Measurements from ENCODE around the gene PDE3B. TPM values are rescaled to one million over a fixed set of nuclear protein-coding genes. Genes with fewer than 3 reads are reported as not detected.
A peak's percentile ranks its signal among the peaks of the same experiment; 100 is the strongest.

Gene PDE3B
- total and polyA plus RNA-seq, 9 of the 15 experiments (the other 6 are each of a cell fraction or from before 2014, with no cell fraction given) = 2.3 to 22.5 (median 12.2) TPM

DNA sequence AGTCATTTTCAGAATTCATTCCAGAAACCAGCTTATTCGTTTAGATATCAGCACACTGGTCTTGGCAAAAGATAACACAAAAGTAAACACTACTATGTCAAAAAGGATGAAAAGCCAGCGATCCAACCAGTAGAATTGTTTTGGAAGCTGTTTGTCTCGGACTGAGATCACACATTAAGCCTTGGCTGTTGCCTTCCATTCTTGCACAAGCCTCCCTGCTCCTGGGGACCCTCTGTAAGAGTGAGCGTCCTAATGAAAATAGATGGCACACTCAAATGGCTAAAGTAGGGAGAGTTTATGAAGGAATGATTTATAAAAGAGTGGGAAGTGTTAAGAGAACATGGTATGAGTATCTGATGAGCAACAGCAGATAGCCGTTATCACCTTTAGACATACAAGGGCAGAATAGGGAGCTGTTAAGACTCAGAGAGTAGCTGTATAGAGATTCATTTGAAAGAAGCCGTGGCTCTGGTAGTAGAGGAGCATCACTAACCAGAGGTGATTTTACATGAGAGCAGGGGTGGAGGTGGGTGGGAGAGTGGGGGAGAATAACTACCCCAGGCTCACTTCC is 25.2 kb downstream of the PDE3B start (continued):
- TF ChIP-seq ZNF134 (CRISPR knock-in tag; conservative IDR thresholded peaks at IDR 0.05) (no peak), PHF8 (IDR thresholded peaks at IDR 0.05; ENCODE audit: borderline replicate concordance, low read length) (no peak), RBBP5 (IDR thresholded peaks at IDR 0.05; ENCODE audit: borderline replicate concordance, insufficient read depth, low read length, poor library complexity, severe bottlenecking) (peak; percentile 32), ARID2 (IDR thresholded peaks at IDR 0.05) (no peak), ZNF778 (CRISPR knock-in tag; IDR thresholded peaks at IDR 0.05) (no peak), YY1 (IDR thresholded peaks at IDR 0.05; ENCODE audit: borderline replicate concordance in 1 of 3, control insufficient read depth in 1 of 3, extremely low read depth in 1 of 3, insufficient read depth in 3 of 3, insufficient read length in 1 of 3, insufficient replicate concordance in 2 of 3, low read depth in 1 of 3, low read length in 2 of 3) (no peak), ZEB2 (IDR thresholded peaks at IDR 0.05) (peak; percentile 56; the same call in 1 of the 2 replicates), PHB2 (IDR thresholded peaks at IDR 0.05; ENCODE audit: low read depth) (no peak)
- TF ChIP-seq, protein P1, sequence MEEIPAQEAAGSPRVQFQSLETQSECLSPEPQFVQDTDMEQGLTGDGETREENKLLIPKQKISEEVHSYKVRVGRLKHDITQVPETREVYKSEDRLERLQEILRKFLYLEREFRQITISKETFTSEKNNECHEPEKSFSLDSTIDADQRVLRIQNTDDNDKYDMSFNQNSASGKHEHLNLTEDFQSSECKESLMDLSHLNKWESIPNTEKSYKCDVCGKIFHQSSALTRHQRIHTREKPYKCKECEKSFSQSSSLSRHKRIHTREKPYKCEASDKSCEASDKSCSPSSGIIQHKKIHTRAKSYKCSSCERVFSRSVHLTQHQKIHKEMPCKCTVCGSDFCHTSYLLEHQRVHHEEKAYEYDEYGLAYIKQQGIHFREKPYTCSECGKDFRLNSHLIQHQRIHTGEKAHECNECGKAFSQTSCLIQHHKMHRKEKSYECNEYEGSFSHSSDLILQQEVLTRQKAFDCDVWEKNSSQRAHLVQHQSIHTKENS (CRISPR knock-in tag; IDR thresholded peaks at IDR 0.05) = no peak
- TF ChIP-seq, protein P2, sequence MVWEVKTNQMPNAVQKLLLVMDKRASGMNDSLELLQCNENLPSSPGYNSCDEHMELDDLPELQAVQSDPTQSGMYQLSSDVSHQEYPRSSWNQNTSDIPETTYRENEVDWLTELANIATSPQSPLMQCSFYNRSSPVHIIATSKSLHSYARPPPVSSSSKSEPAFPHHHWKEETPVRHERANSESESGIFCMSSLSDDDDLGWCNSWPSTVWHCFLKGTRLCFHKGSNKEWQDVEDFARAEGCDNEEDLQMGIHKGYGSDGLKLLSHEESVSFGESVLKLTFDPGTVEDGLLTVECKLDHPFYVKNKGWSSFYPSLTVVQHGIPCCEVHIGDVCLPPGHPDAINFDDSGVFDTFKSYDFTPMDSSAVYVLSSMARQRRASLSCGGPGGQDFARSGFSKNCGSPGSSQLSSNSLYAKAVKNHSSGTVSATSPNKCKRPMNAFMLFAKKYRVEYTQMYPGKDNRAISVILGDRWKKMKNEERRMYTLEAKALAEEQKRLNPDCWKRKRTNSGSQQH (CRISPR knock-in tag; IDR thresholded peaks at IDR 0.05) = no peak
- TF ChIP-seq, protein P3, sequence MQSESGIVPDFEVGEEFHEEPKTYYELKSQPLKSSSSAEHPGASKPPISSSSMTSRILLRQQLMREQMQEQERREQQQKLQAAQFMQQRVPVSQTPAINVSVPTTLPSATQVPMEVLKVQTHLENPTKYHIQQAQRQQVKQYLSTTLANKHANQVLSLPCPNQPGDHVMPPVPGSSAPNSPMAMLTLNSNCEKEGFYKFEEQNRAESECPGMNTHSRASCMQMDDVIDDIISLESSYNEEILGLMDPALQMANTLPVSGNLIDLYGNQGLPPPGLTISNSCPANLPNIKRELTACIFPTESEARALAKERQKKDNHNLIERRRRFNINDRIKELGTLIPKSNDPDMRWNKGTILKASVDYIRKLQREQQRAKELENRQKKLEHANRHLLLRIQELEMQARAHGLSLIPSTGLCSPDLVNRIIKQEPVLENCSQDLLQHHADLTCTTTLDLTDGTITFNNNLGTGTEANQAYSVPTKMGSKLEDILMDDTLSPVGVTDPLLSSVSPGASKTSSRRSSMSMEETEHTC (IDR thresholded peaks at IDR 0.05) = no peak
- TF ChIP-seq, protein P4, sequence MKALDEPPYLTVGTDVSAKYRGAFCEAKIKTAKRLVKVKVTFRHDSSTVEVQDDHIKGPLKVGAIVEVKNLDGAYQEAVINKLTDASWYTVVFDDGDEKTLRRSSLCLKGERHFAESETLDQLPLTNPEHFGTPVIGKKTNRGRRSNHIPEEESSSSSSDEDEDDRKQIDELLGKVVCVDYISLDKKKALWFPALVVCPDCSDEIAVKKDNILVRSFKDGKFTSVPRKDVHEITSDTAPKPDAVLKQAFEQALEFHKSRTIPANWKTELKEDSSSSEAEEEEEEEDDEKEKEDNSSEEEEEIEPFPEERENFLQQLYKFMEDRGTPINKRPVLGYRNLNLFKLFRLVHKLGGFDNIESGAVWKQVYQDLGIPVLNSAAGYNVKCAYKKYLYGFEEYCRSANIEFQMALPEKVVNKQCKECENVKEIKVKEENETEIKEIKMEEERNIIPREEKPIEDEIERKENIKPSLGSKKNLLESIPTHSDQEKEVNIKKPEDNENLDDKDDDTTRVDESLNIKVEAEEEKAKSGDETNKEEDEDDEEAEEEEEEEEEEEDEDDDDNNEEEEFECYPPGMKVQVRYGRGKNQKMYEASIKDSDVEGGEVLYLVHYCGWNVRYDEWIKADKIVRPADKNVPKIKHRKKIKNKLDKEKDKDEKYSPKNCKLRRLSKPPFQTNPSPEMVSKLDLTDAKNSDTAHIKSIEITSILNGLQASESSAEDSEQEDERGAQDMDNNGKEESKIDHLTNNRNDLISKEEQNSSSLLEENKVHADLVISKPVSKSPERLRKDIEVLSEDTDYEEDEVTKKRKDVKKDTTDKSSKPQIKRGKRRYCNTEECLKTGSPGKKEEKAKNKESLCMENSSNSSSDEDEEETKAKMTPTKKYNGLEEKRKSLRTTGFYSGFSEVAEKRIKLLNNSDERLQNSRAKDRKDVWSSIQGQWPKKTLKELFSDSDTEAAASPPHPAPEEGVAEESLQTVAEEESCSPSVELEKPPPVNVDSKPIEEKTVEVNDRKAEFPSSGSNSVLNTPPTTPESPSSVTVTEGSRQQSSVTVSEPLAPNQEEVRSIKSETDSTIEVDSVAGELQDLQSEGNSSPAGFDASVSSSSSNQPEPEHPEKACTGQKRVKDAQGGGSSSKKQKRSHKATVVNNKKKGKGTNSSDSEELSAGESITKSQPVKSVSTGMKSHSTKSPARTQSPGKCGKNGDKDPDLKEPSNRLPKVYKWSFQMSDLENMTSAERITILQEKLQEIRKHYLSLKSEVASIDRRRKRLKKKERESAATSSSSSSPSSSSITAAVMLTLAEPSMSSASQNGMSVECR (CRISPR knock-in tag; IDR thresholded peaks at IDR 0.05) = no peak
- TF ChIP-seq, protein P5, sequence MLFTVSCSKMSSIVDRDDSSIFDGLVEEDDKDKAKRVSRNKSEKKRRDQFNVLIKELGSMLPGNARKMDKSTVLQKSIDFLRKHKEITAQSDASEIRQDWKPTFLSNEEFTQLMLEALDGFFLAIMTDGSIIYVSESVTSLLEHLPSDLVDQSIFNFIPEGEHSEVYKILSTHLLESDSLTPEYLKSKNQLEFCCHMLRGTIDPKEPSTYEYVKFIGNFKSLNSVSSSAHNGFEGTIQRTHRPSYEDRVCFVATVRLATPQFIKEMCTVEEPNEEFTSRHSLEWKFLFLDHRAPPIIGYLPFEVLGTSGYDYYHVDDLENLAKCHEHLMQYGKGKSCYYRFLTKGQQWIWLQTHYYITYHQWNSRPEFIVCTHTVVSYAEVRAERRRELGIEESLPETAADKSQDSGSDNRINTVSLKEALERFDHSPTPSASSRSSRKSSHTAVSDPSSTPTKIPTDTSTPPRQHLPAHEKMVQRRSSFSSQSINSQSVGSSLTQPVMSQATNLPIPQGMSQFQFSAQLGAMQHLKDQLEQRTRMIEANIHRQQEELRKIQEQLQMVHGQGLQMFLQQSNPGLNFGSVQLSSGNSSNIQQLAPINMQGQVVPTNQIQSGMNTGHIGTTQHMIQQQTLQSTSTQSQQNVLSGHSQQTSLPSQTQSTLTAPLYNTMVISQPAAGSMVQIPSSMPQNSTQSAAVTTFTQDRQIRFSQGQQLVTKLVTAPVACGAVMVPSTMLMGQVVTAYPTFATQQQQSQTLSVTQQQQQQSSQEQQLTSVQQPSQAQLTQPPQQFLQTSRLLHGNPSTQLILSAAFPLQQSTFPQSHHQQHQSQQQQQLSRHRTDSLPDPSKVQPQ (CRISPR knock-in tag; IDR thresholded peaks at IDR 0.05; ENCODE audit: borderline replicate concordance) = no peak

All from K562 (cell line).